Glutamatergic neuron (in vitro differentiated cells): ENCODE results near the gene CNGA2. TPM values are rescaled to one million over a fixed set of nuclear protein-coding genes. Genes with fewer than 3 reads are reported as not detected.

Source experiments
- DNase-seq: peaks from one replicate; pipeline ENCODE4 v3.0.0; 2022
- H3K27ac Mint-ChIP-seq: one replicate; pipeline ENCODE4 v1.8.0; 2020; ENCODE audit warnings: mild to moderate bottlenecking, mixed read lengths, inconsistent platforms; ENCODE audit not compliant: unreplicated experiment
- H3K27me3 Mint-ChIP-seq: one replicate; pipeline ENCODE4 v1.8.0; 2020; ENCODE audit warnings: mild to moderate bottlenecking, moderate library complexity, mixed read lengths, inconsistent platforms; ENCODE audit not compliant: unreplicated experiment
- H3K36me3 Mint-ChIP-seq: one replicate; pipeline ENCODE4 v1.8.0; 2020; ENCODE audit warnings: mild to moderate bottlenecking, mixed read lengths, inconsistent platforms; ENCODE audit not compliant: unreplicated experiment
- H3K4me1 Mint-ChIP-seq: one replicate; pipeline ENCODE4 v1.8.0; 2020; ENCODE audit warnings: mild to moderate bottlenecking, low read depth, mixed read lengths, inconsistent platforms; ENCODE audit not compliant: unreplicated experiment
- H3K4me3 Mint-ChIP-seq: one replicate; pipeline ENCODE4 v1.8.0; 2020; ENCODE audit warnings: mild to moderate bottlenecking, mixed read lengths, inconsistent platforms; ENCODE audit not compliant: unreplicated experiment
- H3K9me3 Mint-ChIP-seq: one replicate; pipeline ENCODE4 v1.8.0; 2020; ENCODE audit warnings: mild to moderate bottlenecking, moderate library complexity, mixed read lengths, inconsistent platforms; ENCODE audit not compliant: unreplicated experiment
- total RNA-seq: library from RNA; stranded (reverse); fragmentation: NEBNext Ultra II Directional; extraction: Animal tissue kit (Norgen Biotek cat#: 25700); gene quantifications from one replicate; pipeline ENCODE4 v1.2.1, GENCODE V29; 2021; ENCODE audit not compliant: unreplicated experiment
- TF ChIP-seq, protein P1 (sequence below): fragments of 200-600 bp; sonication (generic); IDR thresholded peaks from one replicate; pipeline ENCODE4 v1.5.0; 2021; ENCODE audit not compliant: partially characterized antibody, unreplicated experiment

Gene CNGA2
- total RNA-seq, 1 donor from 2014 or later: not detected

DNA sequence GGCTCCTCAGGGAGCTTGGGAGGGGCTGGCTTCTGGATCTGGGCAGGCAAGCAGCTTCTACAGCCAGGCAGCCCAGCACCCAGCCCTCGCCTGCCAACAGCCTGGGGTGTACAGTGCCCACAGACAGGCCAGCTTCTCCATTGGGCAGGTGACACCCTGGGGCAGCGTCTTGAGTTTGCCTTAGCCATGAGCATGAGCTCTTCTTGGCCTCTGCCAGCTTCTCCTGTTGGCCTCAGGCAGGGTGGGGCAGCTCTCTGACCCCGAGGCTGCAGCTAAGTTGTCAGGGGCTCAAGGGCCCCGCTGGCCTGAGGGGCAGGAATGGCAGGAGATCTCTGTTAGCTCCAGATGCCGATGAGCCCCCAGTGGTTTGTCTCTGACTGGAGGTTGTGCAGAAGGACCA lies 7.8 kb upstream of the CNGA2 start:
- Mint-ChIP-seq H3K4me1 (no peaks in the 10 kb centered on the region), H3K36me3 (no peaks in the 10 kb centered on the region), H3K27me3 (peaks cover 2% of the 10 kb centered on the region), H3K9me3 (peaks cover 1% of the 10 kb centered on the region), H3K27ac (no peak overlapping the region), H3K4me3 (no peak overlapping the region)
- TF ChIP-seq, protein P1, sequence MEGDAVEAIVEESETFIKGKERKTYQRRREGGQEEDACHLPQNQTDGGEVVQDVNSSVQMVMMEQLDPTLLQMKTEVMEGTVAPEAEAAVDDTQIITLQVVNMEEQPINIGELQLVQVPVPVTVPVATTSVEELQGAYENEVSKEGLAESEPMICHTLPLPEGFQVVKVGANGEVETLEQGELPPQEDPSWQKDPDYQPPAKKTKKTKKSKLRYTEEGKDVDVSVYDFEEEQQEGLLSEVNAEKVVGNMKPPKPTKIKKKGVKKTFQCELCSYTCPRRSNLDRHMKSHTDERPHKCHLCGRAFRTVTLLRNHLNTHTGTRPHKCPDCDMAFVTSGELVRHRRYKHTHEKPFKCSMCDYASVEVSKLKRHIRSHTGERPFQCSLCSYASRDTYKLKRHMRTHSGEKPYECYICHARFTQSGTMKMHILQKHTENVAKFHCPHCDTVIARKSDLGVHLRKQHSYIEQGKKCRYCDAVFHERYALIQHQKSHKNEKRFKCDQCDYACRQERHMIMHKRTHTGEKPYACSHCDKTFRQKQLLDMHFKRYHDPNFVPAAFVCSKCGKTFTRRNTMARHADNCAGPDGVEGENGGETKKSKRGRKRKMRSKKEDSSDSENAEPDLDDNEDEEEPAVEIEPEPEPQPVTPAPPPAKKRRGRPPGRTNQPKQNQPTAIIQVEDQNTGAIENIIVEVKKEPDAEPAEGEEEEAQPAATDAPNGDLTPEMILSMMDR: no peak
- no peak for DNase-seq

DNA sequence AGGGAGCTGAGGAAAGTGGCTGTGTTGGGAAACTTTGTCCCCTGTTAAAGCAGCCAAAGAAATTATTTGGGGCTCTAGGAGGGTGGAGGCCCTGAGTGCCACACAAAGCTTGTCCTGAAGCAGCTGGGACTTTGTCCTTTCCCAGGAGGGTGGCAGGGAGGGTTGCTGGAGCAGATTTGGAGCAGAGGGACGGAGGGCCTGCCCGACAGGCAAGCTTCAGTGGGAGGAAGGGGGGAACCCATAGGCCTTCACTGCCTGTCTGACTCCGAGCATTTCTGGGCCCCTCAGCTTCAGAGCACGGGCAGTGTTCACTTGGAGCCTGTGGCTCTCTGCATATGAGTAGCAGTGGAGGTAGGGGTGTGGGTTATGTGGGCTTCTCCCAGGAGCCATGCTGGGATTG lies 7.2 kb upstream of the CNGA2 start:
- TF ChIP-seq, protein P1: no peak
- H3K36me3 Mint-ChIP-seq: no peaks in the 10 kb centered on the region
- H3K27me3 Mint-ChIP-seq: peaks cover 2% of the 10 kb centered on the region
- no peak for DNase-seq
- no peak overlapping the region for H3K27ac Mint-ChIP-seq
- H3K9me3 Mint-ChIP-seq: peaks cover 1% of the 10 kb centered on the region
- no peak overlapping the region for H3K4me3 Mint-ChIP-seq
- no peaks in the 10 kb centered on the region for H3K4me1 Mint-ChIP-seq

DNA sequence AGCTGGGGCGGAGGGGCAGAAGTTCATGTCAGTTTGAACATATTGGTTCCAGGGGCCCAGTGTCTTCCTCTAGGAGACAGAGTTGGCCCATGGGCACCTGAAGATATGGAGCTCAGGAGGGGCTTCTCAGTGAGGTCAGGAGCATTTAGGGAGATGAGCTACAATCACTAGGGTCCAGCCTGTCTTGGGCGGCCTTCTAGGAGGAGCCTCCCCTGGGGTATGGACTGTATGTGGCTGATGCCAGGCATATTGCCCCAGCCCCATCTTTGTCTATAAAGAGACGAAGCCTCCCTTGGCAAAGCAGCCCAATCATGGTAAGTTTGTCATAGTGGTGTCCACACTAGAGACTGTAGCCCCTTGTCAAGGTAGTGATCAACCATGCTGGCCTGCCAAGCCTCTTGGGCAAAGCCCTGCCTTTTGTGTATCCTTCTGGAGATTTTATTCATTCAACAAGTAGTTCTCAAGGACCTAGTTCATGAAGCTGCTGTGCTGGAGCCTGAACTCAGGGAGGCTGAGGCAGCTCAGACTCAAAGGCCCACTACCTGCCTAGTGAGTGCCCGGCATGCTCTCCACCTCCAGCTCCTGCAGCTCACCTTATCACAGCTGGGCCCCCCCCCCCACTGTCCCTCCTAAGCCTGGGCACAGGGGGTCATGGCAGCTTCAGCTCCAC lies 5.4 kb upstream of the CNGA2 start:
- H3K9me3 Mint-ChIP-seq: no peaks in the 10 kb centered on the region
- no peak for DNase-seq
- peaks cover 4% of the 10 kb centered on the region for H3K27me3 Mint-ChIP-seq
- H3K4me1 Mint-ChIP-seq: no peaks in the 10 kb centered on the region
- no peaks in the 10 kb centered on the region for H3K36me3 Mint-ChIP-seq
- H3K27ac Mint-ChIP-seq: no peak overlapping the region
- H3K4me3 Mint-ChIP-seq: no peak overlapping the region
- TF ChIP-seq, protein P1: no peak

DNA sequence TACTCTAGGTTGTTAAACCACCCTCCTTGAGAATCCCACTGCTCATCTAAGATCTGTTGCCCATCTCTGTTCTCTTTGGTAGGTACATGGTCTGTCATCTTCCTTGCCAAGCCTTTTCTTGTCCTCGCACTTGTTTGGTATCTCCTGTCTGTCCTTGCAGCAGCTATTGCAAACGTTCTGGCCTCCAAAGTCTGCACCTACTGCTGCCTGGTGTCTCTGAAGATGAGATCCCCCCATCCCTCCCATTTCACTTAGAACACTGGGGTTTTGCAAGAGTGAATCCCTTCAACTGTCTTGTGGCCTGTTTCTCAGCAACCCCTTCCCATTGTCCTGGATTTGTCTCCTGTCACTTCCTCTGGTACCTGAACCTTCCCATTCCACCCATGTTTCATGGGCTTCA lies 673 bp downstream of the CNGA2 start:
- Mint-ChIP-seq H3K36me3 (no peaks in the 10 kb centered on the region), H3K27me3 (peaks cover 9% of the 10 kb centered on the region), H3K27ac (no peak overlapping the region), H3K4me3 (no peak overlapping the region), H3K9me3 (peaks cover 1% of the 10 kb centered on the region), H3K4me1 (no peaks in the 10 kb centered on the region)
- DNase-seq: no peak
- TF ChIP-seq, protein P1: no peak

DNA sequence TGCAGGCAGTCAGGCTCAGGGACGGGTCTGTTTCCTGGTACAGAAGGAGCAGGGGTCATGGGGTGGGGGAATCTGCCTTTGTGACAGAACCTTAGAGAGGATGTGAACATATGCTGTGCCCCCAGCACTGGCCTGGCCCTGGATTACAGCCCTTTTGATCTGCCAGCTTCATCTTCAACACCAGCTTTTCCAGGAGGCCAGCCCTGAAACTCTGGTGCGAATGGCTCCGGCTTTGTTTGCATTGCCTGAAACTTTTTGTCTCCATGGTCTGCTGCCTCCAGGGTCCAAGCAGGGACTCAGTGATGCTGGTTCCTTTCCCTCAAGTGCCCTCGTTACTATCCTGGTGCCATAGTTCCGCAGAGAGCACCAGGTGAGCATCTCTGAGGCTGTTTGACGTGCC lies 2.1 kb downstream of the CNGA2 start:
- Mint-ChIP-seq H3K27me3 (peaks cover 9% of the 10 kb centered on the region), H3K4me3 (no peak overlapping the region), H3K9me3 (peaks cover 5% of the 10 kb centered on the region), H3K36me3 (no peaks in the 10 kb centered on the region), H3K4me1 (no peaks in the 10 kb centered on the region), H3K27ac (no peak overlapping the region)
- DNase-seq: no peak
- TF ChIP-seq, protein P1: no peak
